PC-3 (cell line): ENCODE results near the gene CLUH. TPM values are rescaled to one million over a fixed set of nuclear protein-coding genes. Genes with fewer than 3 reads are reported as not detected.

Experiments used
- ATAC-seq: fragments of 200-7000 bp; cut with Tn5 transposase; 2 replicates; pipeline ENCODE4 v1.9.1; 2020; ENCODE audit warnings: mild to moderate bottlenecking, moderate library complexity
- BruUV-seq: library from RNA; stranded (reverse); fragments of 400-500 nt; replicated peaks from 2 replicates; lab custom pipeline; 2021; lab: Mats Ljungman, UMichigan
- CTCF ChIA-PET: fragments of 300-600 bp; sonication (Branson Sonifier 250); formaldehyde crosslinking; loops from one replicate; lab custom pipeline; 2022; ENCODE audit warnings: antibody characterized with exemption; lab: Charles Lee
- POLR2A ChIA-PET: fragments of 300-600 bp; sonication (Branson Sonifier 250); formaldehyde crosslinking; loops from one replicate; lab custom pipeline; 2022; ENCODE audit warnings: antibody characterized with exemption; ENCODE audit not compliant: unreplicated experiment; lab: Charles Lee
- DNase-seq: peaks from one replicate; pipeline ENCODE4 v3.0.0-alpha.2; 2015
- H2AFZ ChIP-seq: fragments of 300-600 bp; sonication (generic); 2 replicates; pipeline ENCODE4 v1.6.0; 2016; ENCODE audit warnings: antibody characterized with exemption, low read length
- H3F3A ChIP-seq: fragments of 300-600 bp; sonication (generic); one replicate; pipeline ENCODE4 v1.6.0; 2017; ENCODE audit warnings: antibody characterized with exemption, low read length, control low read depth, mild to moderate bottlenecking; ENCODE audit not compliant: unreplicated experiment
- H3K27ac ChIP-seq: fragments of 300-600 bp; sonication (generic); 2 replicates; pipeline ENCODE4 v1.5.1; 2016; ENCODE audit warnings: mild to moderate bottlenecking, low read length
- H3K27me3 ChIP-seq: fragments of 300-600 bp; sonication (generic); 2 replicates; pipeline ENCODE4 v1.6.1; 2016; ENCODE audit warnings: low read length, mixed read lengths
- H3K36me3 ChIP-seq: fragments of 300-600 bp; sonication (generic); 2 replicates; pipeline ENCODE4 v1.6.1; 2016; ENCODE audit warnings: low read depth, mixed run types, low read length, mixed read lengths
- H3K4me1 ChIP-seq: fragments of 300-600 bp; sonication (generic); 2 replicates; pipeline ENCODE4 v1.5.1; 2016; ENCODE audit warnings: low read length; ENCODE audit not compliant: insufficient read depth
- H3K4me2 ChIP-seq: fragments of 300-600 bp; sonication (generic); 2 replicates; pipeline ENCODE4 v1.6.0; 2016; ENCODE audit warnings: low read length
- H3K4me3 ChIP-seq: fragments of 300-600 bp; sonication (generic); 2 replicates; pipeline ENCODE4 v1.5.1; 2016; ENCODE audit warnings: mild to moderate bottlenecking, low read length, mixed read lengths
- H3K79me2 ChIP-seq: fragments of 300-600 bp; sonication (generic); 2 replicates; pipeline ENCODE4 v1.6.1; 2017; ENCODE audit warnings: low read length, mixed read lengths
- H3K9ac ChIP-seq: fragments of 300-600 bp; sonication (generic); 2 replicates; pipeline ENCODE4 v1.6.0; 2016; ENCODE audit warnings: mild to moderate bottlenecking, low read length
- H3K9me2 ChIP-seq: fragments of 300-600 bp; sonication (generic); replicated peaks from 2 replicates; pipeline ENCODE4 v1.6.1; 2016; ENCODE audit warnings: mixed run types, low read length, mixed read lengths
- H3K9me3 ChIP-seq: fragments of 300-600 bp; sonication (generic); 2 replicates; pipeline ENCODE4 v1.6.1; 2016; ENCODE audit warnings: low read length, mixed read lengths
- H4K20me1 ChIP-seq: fragments of 300-600 bp; sonication (generic); 2 replicates; pipeline ENCODE4 v1.6.1; 2016; ENCODE audit warnings: low read length, mixed read lengths
- EZH2 ChIP-seq: fragments of 300-600 bp; sonication (generic); IDR thresholded peaks from one replicate; pipeline ENCODE4 v1.6.1; 2017; ENCODE audit warnings: antibody characterized with exemption, mild to moderate bottlenecking, low read length; ENCODE audit not compliant: unreplicated experiment
- EZH2phosphoT487 ChIP-seq: fragments of 300-600 bp; sonication (generic); IDR thresholded peaks from 2 replicates; pipeline ENCODE4 v1.6.1; 2018; ENCODE audit warnings: mild to moderate bottlenecking, antibody characterized with exemption, low read length, borderline replicate concordance
- intact Hi-C: fragments of 100-400 bp; cut with micrococcal nuclease; formaldehyde crosslinking; loops from 2 replicates; pipeline ENCODE4 v1.9.0; 2023
- total RNA-seq: library from RNA; depleted of rRNA; stranded (reverse); fragments of >200 nt; gene quantifications from 2 replicates; pipeline ENCODE4 v1.2.3, GENCODE V29; 2014
- TF ChIP-seq, protein P1 (sequence below): fragments of 300-600 bp; sonication (generic); conservative IDR thresholded peaks from 2 replicates; pipeline ENCODE4 v1.5.1; 2017; ENCODE audit warnings: antibody characterized with exemption, low read depth, mild to moderate bottlenecking, low read length

CLUH gene
- total RNA-seq, 1 experiment from 2014 or later, result 108 TPM

DNA sequence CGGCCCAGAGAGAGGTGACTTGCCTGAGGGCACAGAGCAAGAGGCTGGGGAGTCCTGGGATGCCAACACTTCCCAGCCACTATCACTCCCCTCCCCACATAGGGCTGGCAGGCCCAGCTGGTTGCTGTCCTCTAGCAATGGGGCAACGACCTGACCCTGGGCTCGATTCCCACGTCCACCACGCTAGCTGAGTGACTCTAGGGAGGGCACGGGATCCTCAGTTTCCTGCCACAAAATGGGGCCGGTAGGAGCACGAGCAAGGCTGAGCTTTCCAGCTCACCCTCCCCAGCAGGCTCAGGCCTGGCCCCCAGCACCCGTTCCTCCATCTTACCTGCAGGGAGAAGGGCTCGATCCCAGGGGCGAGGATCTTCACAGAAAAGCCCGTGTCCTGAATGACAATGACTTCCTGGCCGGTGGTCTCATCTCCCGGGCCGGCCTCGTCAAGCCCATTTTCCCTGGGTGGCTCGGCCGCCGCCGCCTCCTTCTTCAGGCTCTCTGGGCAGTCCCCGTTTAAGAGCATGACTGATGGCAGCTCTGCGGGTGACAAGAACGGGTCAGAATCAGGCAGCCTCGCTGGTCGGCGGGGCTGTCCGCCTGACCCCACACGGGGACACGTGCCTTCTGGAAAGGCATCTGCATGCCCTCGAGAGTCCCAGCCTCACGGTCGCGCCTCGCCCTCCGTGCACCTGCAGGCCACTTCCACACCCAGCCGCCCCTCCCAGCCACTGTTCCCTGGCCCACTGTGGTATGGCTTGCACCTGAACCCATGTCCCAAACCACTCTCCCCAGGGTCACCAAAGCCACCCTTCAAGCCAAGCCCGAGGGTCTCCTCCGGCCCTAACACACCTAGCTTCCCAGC, 7.3 kb downstream of the CLUH start:
- peaks cover 7% of the 10 kb centered on the region; the same call in 1 of the 2 replicates for H3K36me3 ChIP-seq
- peaks cover 45% of the 10 kb centered on the region for H4K20me1 ChIP-seq
- no peak overlapping the region for H2AFZ ChIP-seq
- H3K9me2 ChIP-seq, result no peaks in the 10 kb centered on the region
- no peaks in the 10 kb centered on the region for H3K27me3 ChIP-seq
- H3K9me3 ChIP-seq, result no peaks in the 10 kb centered on the region
- peaks cover 50% of the 10 kb centered on the region for H3K79me2 ChIP-seq
- intact Hi-C loops, result no loop called here
- no peak for ATAC-seq
- H3K4me1 ChIP-seq, result peaks cover 7% of the 10 kb centered on the region
- no peak overlapping the region for H3K27ac ChIP-seq
- BruUV-seq, result no TSS peak
- H3F3A ChIP-seq, result no peaks in the 10 kb centered on the region
- H3K4me2 ChIP-seq, result no peak overlapping the region
- ChIA-PET CTCF (no interaction called here), POLR2A (no interaction called here)
- H3K4me3 ChIP-seq, result no peak overlapping the region
- DNase-seq, result no peak
- TF ChIP-seq, protein P1, sequence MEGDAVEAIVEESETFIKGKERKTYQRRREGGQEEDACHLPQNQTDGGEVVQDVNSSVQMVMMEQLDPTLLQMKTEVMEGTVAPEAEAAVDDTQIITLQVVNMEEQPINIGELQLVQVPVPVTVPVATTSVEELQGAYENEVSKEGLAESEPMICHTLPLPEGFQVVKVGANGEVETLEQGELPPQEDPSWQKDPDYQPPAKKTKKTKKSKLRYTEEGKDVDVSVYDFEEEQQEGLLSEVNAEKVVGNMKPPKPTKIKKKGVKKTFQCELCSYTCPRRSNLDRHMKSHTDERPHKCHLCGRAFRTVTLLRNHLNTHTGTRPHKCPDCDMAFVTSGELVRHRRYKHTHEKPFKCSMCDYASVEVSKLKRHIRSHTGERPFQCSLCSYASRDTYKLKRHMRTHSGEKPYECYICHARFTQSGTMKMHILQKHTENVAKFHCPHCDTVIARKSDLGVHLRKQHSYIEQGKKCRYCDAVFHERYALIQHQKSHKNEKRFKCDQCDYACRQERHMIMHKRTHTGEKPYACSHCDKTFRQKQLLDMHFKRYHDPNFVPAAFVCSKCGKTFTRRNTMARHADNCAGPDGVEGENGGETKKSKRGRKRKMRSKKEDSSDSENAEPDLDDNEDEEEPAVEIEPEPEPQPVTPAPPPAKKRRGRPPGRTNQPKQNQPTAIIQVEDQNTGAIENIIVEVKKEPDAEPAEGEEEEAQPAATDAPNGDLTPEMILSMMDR, result no peak
- TF ChIP-seq EZH2 (no peak), EZH2phosphoT487 (no peak)
- no peak overlapping the region for H3K9ac ChIP-seq

GRCh38 chr17:2703606-2704005, 8.0 kb downstream of the CLUH start:
- TF ChIP-seq EZH2phosphoT487 (no peak), EZH2 (no peak)
- TF ChIP-seq, protein P1, result no peak
- ChIA-PET CTCF (no interaction called here), POLR2A (no interaction called here)
- Histone ChIP-seq H3K9ac (no peak overlapping the region), H3K4me2 (no peak overlapping the region), H2AFZ (no peak overlapping the region), H3K9me3 (no peaks in the 10 kb centered on the region), H3K36me3 (peaks cover 7% of the 10 kb centered on the region; the same call in 1 of the 2 replicates), H3K9me2 (no peaks in the 10 kb centered on the region), H3K27ac (no peak overlapping the region), H3F3A (no peaks in the 10 kb centered on the region), H3K4me1 (peaks cover under 1% of the 10 kb centered on the region; the same call in 1 of the 2 replicates), H3K27me3 (no peaks in the 10 kb centered on the region), H4K20me1 (peaks cover 39% of the 10 kb centered on the region), H3K79me2 (peaks cover 44% of the 10 kb centered on the region), H3K4me3 (no peak overlapping the region)
- BruUV-seq, result no TSS peak
- ATAC-seq, result no peak
- intact Hi-C loops, result no loop called here
- DNase-seq, result no peak

GRCh38 chr17:2703181-2703580, 8.4 kb downstream of the CLUH start:
- Histone ChIP-seq H3K36me3 (peaks cover 7% of the 10 kb centered on the region; the same call in 1 of the 2 replicates), H3K4me3 (no peak overlapping the region), H4K20me1 (peaks cover 35% of the 10 kb centered on the region), H3K4me2 (no peak overlapping the region), H3K4me1 (no peaks in the 10 kb centered on the region), H3K27me3 (no peaks in the 10 kb centered on the region), H3K27ac (no peak overlapping the region), H3K9me3 (no peaks in the 10 kb centered on the region), H2AFZ (no peak overlapping the region), H3K9me2 (no peaks in the 10 kb centered on the region), H3K9ac (no peak overlapping the region), H3F3A (no peaks in the 10 kb centered on the region), H3K79me2 (peaks cover 40% of the 10 kb centered on the region)
- no peak for ATAC-seq
- intact Hi-C loops, result no loop called here
- ChIA-PET POLR2A (no interaction called here), CTCF (no interaction called here)
- TF ChIP-seq EZH2, result no peak
- TF ChIP-seq EZH2phosphoT487, result no peak
- BruUV-seq, result no TSS peak
- DNase-seq, result no peak
